GM12892 (cell line): Measurements from ENCODE around the gene C19orf81.

Experiments used
- DNase-seq: peaks from one replicate; pipeline ENCODE4 v3.0.0; 2011; ENCODE audit not compliant: insufficient read length
- FAIRE-seq: peaks from 2 replicates; lab custom pipeline; 2011; peaks lifted over from hg19 to GRCh38; lab: Jason Lieb, UNC
- POLR2A ChIP-seq: IDR thresholded peaks from 2 replicates; pipeline ENCODE4 v1.6.1; 2011; ENCODE audit warnings: low read depth, low read length, control low read depth
- POLR2AphosphoS5 ChIP-seq: IDR thresholded peaks from 2 replicates; pipeline ENCODE4 v1.6.1; 2011; ENCODE audit warnings: low read depth, low read length, control low read depth
- TAF1 ChIP-seq: IDR thresholded peaks from 2 replicates; pipeline ENCODE4 v1.6.1; 2011; ENCODE audit warnings: low read depth, mild to moderate bottlenecking, control low read depth, low read length, borderline replicate concordance

C19orf81 gene

GRCh38 chr19:50639121-50640112 is 9.8 kb upstream of the C19orf81 start, which contains the start of gene SYT3:
Gene SYT3, minus strand, starts transcription at chr19:50639881. Its CDS starts 2,470 bp downstream, at chr19:50637411.
- DNase-seq (no peak), FAIRE-seq (no peak)
- TF ChIP-seq POLR2A (no peak), POLR2AphosphoS5 (no peak), TAF1 (no peak)

GRCh38 chr19:50640368-50640767 is 8.9 kb upstream of the C19orf81 start:
- FAIRE-seq = no peak
- TF ChIP-seq POLR2A = no peak
- TF ChIP-seq POLR2AphosphoS5 = no peak
- no peak for TF ChIP-seq TAF1

GRCh38 chr19:50644315-50644915 is 4.8 kb upstream of the C19orf81 start:
- no peak for TF ChIP-seq POLR2AphosphoS5
- no peak for TF ChIP-seq POLR2A
- TF ChIP-seq TAF1 = no peak
- DNase-seq (no peak), FAIRE-seq (no peak)

More at GRCh38 chr19:50640368-50640767, 8.9 kb upstream of the C19orf81 start:
- DNase-seq = no peak

- no peak for FAIRE-seq
- no peak for DNase-seq
- TF ChIP-seq POLR2A = no peak
- no peak for TF ChIP-seq TAF1
- TF ChIP-seq POLR2AphosphoS5 = no peak
These were observed 4.1 kb upstream of the C19orf81 start for GRCh38 chr19:50645107-50645506.

- TF ChIP-seq POLR2A = no peak
- TF ChIP-seq TAF1 = no peak
- no peak for TF ChIP-seq POLR2AphosphoS5
- DNase-seq (no peak), FAIRE-seq (no peak)
These were observed 3.0 kb upstream of the C19orf81 start for GRCh38 chr19:50646074-50646807.

GRCh38 chr19:50647879-50648615 is 1.2 kb upstream of the C19orf81 start:
- FAIRE-seq (no peak), DNase-seq (no peak)
- TF ChIP-seq POLR2A (no peak), POLR2AphosphoS5 (no peak), TAF1 (no peak)

GRCh38 chr19:50648659-50649058 is 586 bp upstream of the C19orf81 start:
- no peak for FAIRE-seq
- DNase-seq = no peak
- TF ChIP-seq POLR2AphosphoS5 = no peak
- no peak for TF ChIP-seq POLR2A
- TF ChIP-seq TAF1 = no peak

- no peak for DNase-seq
- TF ChIP-seq POLR2A = no peak
- TF ChIP-seq TAF1 = no peak
- no peak for TF ChIP-seq POLR2AphosphoS5
- FAIRE-seq = no peak
These were observed 1.9 kb downstream of the C19orf81 start for GRCh38 chr19:50651174-50651573.

GRCh38 chr19:50652722-50653121 is 3.5 kb downstream of the C19orf81 start:
- FAIRE-seq (no peak), DNase-seq (no peak)
- TF ChIP-seq POLR2A (no peak), TAF1 (no peak), POLR2AphosphoS5 (no peak)

GRCh38 chr19:50654882-50655281 is 5.6 kb downstream of the C19orf81 start:
- no peak for FAIRE-seq
- no peak for DNase-seq
- TF ChIP-seq POLR2AphosphoS5 (no peak), TAF1 (no peak), POLR2A (no peak)

- no peak for FAIRE-seq
- DNase-seq = no peak
- TF ChIP-seq POLR2A (no peak), TAF1 (no peak), POLR2AphosphoS5 (no peak)
These were observed 8.0 kb downstream of the C19orf81 start for GRCh38 chr19:50657222-50657669.
